Forelimb muscle (tissue), 1 donor: ENCODE data around the gene GAB1. TPM values are rescaled to one million over a fixed set of nuclear protein-coding genes. Genes with fewer than 3 reads are reported as not detected.

Source experiments
- DNase-seq: peaks from one replicate; pipeline ENCODE4 v3.0.0-alpha.2; 2013; ENCODE audit warnings: low read depth
- polyA plus RNA-seq: library from polyadenylated mRNA; unstranded; fragments of 120-200 nt; gene quantifications from one replicate; pipeline ENCODE4 v1.2.1, GENCODE V29; 2013; ENCODE audit not compliant: insufficient read length

The GAB1 gene
- polyA plus RNA-seq, 1 donor: 26.4 TPM

DNA sequence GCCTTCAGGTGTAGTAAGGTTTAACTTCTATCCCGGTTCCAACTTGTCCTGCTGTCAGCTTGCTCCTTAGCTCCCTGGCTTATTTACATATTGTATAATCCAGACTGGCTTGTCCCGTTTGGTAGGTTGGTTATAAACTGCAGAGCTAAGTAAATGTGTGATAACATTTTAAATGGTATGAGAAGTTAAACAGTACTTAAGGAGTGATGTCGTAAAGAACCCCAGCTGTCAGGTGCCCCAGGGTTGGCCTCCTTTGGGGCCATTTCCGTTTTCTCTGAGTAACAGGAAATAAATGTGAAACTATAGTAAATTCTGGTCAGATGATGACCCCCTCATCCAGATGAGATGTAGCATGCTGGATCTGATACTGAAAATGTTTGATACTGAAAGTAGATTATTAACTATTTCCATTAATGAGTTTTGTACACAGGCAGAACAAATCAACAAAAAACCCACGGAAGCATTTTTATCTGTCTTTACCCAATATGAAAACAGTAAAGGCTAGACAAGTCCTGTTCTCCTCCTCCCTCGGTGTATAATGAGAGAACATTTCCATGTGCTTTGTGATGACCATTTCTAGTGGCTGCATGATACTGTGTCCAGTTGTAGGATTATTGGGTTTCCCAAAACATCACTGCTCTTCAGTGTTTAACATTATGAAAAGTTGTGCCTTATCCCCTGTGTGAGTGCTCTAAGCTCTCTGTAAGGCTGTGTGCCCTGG, 22.4 kb downstream of the GAB1 start:
- no peak for DNase-seq

DNA sequence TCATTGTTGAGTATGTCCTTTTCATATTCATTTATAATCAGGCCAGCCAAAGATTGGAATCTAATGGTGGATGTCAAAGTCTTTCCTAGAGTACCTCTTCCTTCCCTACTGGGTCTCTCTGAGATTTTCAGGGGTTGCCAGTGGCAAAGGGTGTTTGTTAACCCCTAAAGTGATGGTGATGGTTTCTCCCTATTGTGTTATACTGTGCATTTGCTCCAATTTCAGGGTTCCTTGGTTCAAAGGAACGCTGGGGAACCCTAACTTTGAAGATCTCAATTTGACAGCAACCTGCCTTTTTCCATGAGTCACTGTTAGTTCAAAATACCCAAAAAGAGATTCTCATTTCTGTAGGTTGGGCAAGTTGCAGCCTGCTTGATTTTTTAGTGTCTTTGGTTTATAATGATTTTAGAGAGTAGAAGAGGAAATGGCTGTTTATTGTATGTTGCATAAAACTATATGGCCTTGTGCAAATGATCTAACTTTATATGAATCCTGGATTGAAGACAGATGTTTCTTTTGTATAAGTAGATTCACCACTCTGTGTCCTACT, 23.0 kb downstream of the GAB1 start:
- no peak for DNase-seq

DNA sequence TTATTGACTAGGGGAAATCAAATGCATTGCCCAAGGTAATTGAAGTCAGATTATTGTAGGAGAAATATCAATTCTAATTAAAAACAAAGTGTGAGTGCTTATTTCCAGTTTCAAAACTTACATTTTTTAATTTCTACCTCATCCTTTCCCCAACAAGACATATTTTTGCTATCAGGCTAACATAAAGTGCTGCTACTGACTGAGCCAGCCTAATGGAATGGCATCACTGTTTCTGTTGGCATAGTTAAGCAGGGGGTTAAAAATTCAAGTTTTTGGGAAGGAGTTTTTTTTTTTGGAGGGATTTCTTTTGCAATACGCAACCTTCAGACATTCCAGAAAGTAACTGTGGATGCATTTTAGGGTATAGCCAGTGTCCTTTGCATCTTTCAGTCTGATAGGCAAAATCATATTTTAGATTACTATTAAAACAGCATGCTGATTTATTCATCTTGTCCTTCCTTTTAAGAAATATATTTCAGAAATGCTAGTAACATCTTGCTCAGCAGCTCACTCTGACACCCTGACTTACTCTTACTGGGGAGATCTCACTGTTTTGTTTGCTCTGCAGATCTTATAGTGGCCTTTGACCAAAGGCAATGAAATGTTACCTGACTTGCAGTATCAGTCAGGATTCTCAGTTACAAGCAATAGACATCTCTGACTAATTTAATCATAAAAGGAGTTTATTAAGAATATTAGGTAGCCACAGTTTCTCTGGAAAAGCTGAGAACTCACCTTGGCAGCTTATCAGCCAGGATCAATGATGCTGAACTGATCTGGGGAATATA, 24.4 kb downstream of the GAB1 start:
- DNase-seq: no peak

DNA sequence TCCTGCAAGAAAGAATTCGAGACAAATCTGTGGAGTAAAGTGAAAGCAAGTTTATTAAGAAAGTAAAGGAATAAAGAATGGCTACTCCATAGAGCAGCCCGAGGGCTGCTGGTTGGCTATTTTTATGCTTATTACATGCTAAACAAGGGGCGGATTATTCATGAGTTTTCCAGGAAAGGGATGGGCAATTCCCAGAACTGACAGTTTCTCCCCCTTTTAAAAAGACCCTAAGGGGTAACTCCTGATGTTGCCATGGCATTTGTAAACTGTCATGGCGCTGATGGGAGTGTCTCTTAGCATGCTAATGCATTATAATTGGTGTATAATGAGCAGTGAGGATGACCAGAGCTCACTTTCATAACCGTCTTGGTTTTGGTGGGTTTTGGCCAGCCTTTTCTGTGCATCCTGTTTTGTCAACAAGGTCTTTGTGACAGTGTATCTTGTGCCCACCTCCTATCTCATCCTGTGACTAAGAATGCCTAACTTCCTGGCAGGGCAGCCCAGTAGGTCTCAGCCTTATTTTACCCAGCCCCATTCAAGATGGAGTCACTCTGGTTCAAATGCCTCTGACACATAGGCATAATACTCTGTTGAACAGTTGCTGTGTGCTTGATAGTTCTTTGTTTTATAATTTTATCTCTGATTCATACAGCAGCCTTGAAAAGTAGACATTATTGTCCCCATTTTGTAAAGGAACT, 25.8 kb downstream of the GAB1 start:
- no peak for DNase-seq

DNA sequence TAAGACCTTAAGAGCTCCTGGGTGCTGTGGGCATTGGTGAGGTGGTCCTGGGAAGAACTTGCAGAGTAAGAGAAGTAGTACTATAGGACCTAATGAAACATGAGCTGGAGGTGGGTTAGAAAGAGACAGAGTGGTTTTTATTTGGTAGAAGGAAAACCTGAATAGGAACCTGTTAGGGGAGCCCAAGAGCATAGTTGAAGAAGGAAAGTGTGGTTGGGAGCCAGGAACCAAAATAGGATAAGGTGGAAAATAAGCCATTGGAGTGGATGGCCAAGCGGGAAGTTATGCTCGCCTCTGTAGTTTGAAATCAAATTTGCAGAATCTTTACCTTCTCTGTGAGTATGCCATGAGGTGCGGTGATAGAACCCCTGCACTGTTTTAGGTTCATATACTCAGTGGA, 26.7 kb downstream of the GAB1 start:
- no peak for DNase-seq

DNA sequence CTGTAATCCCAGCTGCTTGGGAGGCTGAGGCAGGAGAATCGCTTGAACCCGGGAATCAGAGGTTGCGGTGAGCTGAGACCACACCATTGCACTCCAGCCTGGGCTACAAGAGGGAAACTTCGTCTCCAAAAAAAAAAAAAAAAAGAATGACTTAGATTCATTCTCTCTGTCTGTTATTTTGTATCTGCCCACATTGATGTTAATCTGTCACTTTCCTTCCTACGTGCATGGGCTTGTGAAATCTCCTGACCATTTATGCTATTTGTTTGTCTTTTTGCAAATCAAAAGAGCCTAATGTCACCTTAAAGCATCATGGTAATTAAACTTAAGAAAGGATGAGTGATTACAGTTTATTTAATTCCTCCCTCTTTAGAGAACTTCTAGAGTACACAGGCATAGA, 27.4 kb downstream of the GAB1 start:
- DNase-seq: no peak

DNA sequence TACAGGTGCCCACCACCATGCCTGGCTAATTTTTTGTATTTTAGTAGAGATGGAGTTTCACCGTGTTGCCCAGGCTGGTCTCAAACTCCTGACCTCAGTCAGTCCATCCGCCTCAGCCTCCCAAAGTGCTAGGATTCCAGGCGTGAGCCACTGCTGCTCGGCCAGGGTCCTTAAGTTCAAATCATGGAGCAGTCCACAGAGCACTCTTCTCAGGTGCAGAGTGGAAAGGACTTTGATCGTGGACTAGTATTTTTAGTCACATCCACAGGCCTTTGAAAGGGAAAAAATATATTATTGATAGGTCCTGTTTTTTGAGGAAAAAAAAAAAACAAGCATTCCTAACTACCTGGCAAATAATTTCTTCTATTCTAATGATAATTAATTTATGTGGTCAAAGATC, 31.2 kb downstream of the GAB1 start:
- no peak for DNase-seq

DNA sequence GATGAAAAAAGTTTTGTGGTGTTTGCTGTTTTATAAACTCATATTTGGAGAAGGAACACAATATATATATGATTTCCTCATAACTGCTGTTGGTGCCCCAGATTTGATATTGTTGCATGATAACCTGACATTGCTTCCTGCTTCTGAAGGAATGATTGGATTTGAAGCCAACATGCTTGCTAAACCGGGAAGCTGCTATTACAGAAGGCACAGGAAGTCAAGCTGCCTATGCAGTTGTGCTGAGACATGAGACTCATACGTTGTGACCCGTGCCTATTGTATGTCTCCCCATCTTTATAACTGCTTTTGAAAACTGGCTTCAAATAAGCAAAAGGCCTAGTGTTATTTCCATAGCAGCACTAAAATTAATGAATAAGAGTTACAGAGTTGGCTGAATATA, 32.9 kb downstream of the GAB1 start:
- no peak for DNase-seq

DNA sequence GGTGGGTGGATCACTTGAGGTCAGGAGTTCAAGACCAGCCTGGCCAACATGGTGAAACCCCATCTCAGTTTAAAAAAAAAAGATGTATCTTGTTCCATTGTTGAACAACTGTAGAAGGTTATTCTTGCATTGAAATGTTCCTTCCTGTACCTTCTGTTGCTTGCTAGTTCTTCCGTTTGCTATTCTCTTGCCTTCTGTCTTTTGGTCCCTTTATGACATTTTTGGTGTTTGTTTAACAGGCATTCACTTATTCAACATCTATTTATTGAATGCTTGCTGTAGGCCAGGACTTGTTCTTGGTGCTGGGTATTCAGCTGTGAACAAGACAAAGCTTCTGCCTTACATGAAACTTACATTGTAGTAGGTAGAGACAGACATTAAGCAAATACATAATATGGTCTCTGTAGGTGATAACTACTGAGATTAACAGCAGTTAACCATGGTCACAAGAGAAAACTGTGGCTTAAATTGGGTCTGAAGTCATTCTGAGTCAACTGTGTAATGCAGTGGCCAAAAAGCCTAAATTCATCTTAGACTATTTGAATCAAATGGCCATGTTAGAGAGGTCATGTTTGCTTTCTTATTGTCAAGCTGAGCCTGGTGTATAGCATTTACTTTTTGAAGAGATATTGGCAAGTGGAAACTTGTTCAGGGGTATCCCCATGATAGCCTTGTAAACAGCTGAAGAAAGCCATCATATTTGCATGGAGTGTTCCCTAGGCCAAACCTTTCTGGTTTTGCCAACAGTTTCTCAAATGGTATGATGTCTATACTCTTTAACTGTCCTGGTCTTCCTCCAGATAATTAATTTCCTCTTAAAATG, 35.6 kb downstream of the GAB1 start:
- no peak for DNase-seq

DNA sequence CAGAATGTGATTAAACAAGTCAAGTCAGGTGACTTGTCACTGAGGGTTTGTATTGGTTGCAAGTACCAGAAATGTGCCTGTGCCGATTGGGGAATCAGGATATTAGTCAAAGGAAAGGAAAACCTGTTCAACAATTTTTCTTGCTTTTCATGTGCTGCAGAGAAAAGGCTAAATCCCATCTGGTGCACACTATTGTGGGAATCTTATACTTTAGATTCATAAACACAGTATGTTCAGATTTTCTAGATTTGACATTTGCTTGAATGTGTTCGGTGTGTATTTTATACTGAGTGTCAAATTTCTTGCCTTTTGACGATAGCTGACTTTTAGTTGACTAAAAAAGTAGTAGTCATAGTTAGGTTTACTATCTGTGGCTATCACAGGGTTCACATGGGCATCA, 37.6 kb downstream of the GAB1 start:
- DNase-seq: no peak

DNA sequence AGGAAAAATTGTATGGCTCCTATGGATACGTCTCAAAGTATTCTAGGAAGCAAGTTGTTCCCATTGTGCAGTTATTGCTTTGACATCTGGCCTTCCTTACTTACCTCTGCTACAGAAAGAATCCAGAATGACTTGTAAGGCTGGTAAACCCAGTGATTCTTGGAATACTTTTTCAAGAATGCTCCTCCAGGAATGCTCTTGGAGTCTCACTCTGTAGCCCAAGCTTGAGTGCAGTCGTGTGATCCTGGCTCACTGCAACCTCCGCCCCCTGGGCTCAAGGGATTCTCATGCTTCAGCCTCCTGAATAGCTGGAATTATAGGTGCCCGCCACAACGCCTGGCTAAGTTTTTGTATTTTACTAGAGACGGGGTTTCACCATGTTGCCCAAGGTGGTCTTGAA, 38.1 kb downstream of the GAB1 start:
- DNase-seq: no peak

DNA sequence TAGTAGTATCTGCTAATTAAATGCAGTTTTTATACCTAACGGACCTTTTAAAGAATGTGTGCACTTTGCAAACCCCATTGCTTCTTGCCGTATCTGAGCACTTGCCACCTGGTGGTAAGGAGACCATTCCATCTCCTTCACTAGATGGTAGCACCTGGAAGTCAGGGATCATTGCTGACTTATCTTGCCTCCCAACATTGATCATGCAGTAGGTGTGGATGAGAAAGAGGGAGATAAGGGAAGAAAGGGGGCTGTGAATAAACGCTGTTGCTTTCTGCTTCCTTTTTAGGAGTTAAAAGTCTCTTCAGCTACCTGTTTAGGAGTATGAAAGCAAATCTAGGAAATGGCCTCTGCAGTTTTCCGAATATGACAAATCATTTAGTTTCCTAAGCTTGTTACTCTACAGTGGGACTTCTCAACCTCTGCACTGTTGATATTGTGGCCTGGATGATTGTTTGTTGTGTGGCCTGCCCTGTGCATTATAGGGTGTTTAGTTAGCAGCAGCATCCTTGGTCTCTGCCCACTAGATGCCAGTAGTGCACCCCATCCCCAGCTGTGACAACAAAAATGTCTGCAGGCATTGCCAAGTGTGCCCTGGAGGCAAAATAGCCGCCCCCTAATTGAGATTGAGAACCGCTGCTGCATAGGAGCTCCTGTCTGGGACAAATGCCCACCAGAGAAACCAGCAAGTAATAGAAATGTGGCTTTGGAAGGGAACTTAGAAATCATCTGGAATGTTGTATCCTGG, 38.8 kb downstream of the GAB1 start:
- DNase-seq: no peak

DNA sequence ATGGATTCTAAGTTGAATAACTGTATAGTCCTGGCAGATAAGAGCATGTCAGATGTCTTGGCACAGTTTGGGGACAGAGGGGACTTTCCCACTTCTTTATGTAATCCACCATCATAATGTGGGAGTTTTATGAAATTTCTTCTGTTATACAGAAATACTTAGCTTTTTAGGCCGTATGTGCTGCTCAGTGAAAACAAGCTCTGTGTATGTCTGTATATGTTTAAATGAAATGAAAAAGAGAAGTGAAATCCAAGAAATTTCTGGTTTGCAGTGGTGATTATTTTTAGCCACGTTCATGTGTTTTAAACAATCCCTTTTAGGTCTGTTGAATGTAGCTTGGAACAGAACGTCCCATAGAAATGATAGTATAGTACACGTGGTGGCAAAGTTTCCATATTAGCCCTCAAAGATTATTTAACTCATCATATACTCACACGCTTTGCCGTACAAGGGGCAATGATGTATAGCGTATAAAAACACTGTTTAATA, 41.0 kb downstream of the GAB1 start:
- peak; percentile 53 for DNase-seq

DNA sequence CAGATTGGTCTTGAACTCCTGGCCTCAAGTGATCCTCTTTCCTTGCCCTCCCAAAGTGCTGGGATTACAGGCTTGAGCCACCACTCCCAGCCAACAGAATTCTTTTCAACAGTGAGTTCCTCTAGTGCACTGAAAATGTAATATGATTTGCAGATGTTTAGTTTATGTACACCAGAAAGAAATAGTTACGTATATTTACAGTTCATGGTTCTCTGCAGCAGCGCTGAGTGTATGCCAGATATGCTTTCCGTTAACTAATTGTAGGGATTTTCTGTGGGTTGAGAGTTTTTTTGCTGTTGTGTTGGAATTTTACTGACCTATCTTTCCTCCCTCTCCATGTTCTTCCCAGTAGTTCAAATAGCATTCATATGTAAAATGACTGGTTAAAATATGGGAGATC, 44.0 kb downstream of the GAB1 start:
- peak; percentile 77 for DNase-seq

DNA sequence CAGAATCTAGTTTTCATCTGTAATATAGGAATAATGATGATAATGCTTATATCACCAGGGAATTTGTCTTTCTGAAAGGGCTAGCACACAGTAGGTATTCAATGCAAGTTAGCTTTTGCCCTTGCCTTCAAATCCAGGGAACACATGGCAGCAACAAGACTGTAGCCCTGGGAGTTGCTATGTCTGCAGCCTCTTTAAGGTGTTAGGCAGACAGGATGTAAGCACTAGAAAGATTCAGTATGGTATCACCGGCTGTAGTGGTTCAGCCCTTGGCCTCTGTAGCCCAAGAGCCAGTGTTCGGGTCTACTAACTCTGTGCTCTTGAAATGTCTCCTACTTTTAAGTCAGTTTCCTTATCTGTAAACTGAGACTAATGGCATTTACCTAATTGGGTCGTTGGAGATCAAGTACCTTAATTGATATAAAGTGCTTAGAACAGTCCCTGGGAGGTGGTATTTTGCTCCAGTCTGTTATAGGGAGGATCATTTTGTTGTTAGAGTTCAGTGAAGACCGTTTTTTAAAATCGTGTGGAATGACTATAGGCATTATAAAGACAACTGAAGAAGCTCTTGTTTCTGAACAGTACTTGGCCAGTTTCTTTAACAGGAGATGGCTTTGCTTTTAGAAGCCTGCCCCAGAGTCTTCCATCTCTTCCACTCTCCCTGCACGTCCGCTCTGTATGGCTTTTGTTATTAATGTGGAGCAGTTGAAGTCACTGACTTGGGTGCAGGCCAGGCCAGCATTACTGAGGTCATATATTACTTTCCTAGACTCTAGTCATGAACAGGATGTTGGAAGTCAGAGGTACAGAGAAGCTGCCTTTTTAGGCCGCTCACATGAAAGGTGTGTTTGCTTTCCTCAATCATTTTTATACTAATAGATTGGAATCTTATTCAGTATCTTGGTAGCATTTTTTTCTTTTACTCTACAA, 44.8 kb downstream of the GAB1 start:
- DNase-seq: peak; percentile 92

DNA sequence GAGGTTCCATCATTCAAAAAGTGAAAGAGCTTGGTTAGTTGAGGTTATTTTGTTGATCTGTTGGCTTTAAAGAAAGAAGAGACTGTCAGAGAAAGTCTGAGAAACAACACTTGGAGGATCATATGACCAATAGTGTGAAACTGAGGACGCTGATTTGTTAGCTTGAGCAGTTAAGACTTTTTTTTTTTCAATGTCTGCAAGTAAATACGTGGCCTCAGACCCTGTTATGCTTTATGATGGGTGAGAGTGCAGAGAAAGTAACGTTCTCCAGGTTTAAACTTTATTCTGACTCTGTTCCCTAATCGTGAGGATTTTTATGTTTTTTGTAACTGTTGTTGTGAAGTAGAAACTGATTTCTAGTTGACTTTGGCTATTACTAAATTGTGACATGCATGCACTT, 45.9 kb downstream of the GAB1 start:
- DNase-seq: no peak

DNA sequence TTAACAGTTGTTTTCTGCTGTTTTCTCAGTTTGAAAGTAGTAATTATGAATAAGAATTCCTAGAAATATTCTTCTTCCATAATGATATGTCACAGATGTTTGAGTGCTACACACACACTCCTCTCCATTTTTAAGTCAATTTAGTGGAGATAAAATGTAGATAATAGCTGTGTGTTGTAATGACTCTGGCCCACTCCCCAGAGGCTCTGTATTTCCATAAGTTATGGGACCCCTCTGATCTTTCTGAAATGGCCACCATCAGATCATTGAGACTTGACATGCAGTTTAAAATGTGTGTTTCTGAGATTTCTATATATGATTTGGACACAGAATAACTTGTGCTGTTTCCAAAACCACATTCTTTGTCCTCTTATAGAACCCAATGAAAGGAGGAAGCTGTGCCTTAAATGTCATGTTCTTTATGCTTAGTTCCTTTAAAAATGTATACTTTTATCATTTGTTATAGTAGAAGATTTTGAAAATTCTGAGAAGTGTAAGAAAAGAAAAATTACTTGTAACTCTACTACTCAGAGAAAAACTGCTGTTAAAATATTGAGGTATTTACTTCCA, 46.4 kb downstream of the GAB1 start:
- DNase-seq: no peak

DNA sequence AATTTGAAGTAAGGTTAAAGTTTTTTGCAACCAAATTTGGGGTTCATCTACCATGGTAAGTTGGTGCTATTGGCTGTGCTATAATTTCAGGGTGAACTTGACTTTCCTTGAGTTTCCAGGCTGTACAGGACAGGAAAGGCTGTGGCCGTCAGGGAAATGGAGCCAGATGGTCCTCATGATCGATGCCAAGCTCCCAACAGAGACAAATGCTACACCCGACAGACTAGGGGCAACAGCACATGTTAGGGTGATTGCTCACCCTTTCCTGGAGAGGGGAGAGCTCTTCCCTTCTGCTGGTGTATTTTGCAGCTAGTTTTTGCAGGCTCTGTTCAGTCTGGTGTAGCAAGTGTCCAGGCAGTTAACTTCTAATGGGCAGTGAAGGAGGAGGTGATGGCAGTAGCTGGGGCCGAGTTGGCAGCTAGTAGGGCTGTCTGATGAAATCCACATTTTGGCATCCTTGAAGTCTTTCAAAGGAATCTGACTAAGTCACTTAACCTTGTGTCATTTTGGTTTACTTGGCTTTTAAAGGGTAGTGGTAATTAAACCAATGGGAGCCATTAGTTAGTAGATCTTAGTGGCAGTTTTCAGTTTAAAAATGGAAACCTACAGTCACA, 47.8 kb downstream of the GAB1 start:
- no peak for DNase-seq

DNA sequence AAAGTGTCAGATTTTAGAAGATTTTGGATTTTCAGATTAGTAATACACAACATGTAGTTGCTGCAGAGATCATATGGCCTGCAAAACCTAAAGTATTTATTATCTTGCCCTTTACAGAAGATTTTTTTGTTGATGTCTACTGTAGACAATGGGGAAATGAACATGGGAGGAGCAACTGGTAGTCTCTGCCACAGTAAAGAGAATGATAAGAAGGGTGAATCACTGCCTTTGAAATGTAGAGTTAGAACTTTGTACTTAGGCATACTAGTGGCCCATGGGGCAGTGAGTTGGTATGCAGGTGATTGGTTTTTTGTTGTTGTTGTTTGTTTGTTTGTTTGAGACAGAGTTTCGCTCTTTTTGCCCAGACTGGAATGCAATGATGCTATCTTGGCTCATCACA, 50.1 kb downstream of the GAB1 start:
- no peak for DNase-seq
